ENCODE results near the gene HDAC4.
"Not testable (repeated sequence)": the region's sequence is repeated elsewhere in the genome, so short reads cannot be mapped to it uniquely, and the experiment has no call there.

HDAC4 gene

DNA sequence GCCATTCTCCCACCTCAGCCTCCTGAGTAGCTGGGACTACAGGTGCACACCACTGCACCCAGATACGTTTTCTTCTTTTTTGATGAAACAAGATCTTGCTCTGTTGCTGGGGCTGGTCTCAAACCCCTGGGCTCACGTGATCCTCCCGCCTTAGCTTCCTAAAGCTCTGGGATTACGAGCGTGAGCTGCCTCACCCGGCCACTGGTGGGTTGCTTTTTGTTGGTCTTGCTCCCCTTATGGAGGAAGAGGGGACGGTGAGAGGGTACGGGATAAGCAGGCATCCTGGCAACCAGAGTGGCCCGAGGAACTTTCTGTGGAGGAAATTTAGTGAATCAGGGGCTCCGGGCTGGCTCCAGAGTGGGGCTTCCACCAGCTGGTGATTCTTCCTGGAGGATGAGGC lies 222.3 kb downstream of the HDAC4 start:
- DNase-seq = no peak

DNA sequence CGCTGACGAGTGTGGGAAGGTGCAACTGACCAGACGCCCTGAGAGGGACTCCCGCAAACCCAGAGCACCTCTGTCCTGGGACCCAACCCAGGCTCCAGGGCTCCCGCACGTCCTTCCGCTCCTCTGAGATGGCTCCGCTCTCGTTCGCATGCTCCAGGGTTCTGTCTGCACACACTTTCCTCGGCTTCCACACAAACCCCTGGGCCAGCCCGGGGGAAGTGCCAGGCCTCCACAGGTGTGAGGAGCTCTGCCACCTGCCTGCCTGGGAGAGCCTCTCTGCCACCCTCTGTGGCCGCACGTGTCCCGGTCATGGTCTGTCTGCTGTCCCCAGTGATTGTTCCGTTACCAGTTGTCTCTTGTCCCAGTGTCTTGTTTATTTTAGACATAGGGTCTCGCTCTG lies 222.9 kb downstream of the HDAC4 start:
- DNase-seq = no peak

DNA sequence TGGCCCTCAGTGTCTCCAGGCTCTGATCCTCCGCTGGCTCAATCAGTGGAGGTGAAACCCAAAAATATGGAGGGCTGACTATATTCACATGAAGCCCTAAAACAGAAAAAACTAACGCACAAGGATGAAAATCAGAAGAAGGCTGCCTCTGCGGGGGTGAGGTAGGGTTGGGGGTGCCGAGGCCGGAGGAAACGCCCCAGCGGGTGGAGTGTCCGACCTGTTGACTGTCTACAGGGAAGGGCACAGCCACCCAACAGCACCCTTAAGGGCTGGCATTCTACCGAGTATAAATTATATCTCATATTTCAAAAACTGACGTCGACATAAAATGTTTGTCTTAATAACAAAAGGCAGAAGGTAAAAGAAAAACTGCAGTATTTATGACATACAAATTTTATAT lies 223.5 kb downstream of the HDAC4 start:
- no peak for DNase-seq

GRCh38 chr2:239176138-239176803 lies 224.5 kb downstream of the HDAC4 start:
- not testable (repeated sequence) for DNase-seq

DNA sequence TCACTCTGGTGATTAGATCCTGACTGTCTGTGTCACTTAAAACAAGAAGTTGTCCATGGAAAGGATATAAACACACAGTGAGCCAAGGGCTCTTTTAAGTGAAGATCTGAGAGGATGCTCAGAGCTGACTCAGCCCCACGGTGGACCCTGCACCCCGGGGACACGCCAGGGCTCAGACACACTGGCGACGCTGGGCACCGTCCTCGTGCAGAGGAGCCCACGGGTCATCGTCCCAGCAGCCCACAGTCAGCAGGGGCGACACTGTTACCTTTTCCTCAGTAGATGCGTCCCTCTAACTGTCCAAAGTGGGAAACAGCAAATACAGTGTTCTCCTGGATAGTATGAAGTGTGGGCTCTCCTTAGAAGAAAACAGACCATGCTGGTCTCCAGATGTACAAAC lies 225.6 kb downstream of the HDAC4 start:
- no peak for DNase-seq

GRCh38 chr2:239173301-239173700 lies 227.5 kb downstream of the HDAC4 start:
- DNase-seq = no peak

DNA sequence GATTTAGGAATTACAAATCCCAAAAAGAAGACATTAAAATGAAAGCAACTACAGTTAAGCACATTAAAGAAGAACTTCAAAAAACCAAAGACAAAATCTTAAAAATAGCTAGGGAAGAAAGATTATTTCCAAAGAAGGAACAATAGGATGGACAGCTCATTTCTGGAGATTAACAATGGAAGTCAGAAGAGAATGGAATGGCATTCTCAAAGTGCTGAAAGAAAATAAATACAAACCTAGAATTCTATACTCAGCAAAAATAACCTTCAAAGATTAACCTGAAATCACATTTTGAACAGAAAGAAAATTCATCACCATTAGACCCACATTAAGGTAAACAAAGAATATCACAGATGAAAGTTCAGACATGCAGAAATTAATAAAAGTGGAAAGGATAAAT lies 229.2 kb downstream of the HDAC4 start:
- DNase-seq = no peak

- no peak for DNase-seq
Observed at GRCh38 chr2:239169311-239170048, 231.3 kb downstream of the HDAC4 start.

DNA sequence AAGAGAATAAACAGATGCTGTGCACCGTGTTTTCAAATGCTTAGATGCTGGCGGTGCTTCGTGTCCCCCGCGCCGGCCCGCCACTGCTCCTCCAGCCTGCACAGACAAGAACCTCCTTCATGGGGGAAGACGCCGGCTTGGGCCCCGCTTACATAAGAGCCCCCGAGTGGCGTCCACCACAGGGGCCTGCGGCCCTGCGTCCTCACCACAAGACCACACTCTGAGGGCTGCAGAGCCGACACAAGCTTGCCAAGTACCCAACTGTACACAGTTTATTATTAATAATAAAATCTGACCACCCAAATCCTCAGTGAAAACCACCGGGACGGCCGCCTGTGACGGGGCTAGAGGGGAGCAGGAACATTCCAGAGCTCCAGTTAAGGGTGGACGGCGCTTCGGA lies 232.2 kb downstream of the HDAC4 start:
- no peak for DNase-seq

GRCh38 chr2:239167766-239168444 lies 232.9 kb downstream of the HDAC4 start:
- no peak for DNase-seq

DNA sequence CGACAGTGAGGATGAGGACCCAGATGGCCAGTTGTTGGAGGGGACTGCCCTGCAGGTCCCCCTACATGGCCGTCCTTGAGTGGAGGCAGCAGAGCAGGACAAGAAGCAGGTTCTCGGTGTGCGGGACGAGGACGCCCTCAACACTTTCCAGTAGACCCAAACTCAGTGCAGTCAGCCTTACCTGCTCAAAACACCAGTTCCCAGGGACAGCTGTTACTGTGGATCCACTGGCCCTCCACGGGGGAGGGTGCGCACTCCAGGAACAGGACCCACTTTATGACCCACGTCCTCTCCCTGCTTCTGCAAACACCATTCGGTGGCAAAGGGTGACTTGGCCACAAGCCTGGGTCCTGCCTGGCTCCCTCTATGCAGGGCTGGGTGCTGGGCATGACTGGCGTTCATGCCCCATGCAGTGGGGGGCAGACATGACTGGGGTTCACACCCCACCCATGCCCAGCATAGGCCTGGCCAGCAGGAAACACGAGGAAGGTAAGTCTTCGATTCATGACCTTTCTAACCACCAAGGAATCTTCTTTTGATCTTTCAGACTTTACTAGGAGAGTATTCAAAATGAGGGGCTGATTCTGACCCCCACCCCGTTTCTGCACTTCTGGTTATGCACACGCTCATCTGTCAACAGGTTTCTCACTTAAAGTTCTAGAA lies 233.7 kb downstream of the HDAC4 start:
- no peak for DNase-seq

- no peak for DNase-seq
Observed at GRCh38 chr2:239166201-239166834, 234.5 kb downstream of the HDAC4 start.

DNA sequence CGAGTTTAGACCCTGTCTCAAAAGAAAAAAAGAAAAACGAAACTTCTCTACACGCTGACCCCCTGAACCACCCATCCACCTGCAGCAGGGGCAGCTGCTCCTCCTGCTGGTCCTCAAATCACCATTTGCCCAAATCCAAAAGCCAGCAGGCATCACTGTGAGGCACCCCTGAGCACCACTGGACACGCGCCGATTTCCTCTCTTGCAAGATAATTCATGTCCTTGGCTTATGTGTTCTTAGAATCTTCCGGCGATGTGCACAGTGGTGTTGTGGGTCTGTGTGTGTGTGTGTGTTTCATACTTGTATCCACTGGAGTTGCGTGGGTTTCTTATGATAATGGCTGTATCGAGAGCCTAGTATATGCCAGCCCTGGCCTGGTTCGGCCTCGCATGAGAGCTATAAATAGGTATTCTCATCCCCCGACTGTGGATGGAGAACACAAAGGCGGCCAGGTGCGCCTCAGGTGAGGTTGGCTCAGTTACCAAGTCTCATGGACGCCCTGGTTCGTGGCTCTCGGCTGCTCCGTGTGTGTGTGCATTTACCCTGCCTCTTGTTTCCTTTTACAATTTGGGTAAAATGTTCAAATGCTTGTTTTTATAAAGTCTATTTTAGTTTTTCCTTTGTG lies 235.5 kb downstream of the HDAC4 start:
- DNase-seq = no peak

GRCh38 chr2:239164335-239164871 lies 236.4 kb downstream of the HDAC4 start:
- no peak for DNase-seq

DNA sequence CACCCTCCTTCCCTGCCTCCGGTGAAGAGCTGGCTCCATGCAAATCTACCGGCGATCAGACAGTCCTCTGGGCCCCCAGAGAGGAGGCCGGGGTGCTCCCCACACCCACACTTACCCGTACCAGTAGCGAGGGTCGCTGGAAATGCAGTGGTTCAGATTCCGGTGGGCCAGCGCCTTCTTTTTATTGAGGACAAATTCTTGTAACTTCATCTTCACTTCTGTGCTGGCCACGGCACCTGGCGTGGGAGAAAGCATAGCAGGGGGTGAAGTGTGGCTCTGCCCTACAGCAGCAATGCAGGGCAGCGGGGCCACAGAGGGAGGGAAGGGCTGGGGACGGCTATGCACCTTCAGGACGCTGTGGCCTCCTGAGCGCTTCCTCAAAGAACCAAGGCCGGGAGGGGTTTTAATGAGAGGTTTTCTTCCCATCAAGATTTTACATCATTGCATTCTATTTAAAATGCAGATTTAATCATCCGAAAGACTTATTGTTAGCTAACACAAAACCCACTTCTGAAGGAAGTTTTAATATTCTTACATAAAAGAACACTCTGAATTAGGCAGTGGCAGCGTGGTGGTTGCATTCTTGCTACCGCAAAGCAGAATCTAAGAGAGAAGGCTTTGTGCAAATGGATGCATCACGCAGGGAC lies 237.0 kb downstream of the HDAC4 start:
- no peak for DNase-seq

- DNase-seq = no peak
Observed at GRCh38 chr2:239162976-239163687, 237.7 kb downstream of the HDAC4 start.

DNA sequence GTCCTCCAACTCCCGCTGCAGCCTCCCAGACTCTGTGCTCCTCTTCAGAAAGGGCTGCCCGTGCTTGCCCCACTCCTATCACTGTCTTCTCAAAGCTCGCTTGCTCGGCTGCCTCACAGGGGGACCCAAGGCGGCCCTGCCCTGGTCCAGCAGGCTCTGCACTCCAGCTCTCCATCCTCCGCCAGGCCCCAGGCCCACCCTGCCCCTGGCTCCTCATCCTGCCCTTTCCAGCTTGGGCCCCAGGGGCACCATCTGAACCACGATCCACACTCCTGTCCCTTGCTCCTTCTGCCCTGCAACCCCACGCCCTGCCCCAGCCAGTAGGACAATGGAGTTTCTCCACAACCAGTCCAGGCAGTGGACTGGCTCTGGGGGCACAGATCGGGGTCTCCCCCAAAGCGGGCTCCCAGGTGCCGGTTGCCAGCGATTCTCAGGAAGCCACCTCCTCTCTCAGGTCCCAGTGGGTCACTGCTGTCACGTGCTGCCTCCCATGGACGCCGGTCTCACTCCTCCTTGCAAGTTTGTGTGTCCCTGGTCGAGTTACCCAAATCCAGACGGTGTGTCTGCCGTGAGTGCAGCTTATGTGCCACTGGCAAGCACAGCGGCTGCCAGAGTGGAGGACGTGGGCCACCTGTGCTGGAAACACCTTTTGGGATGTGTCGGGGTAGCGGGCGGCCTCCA lies 238.5 kb downstream of the HDAC4 start:
- DNase-seq = no peak

DNA sequence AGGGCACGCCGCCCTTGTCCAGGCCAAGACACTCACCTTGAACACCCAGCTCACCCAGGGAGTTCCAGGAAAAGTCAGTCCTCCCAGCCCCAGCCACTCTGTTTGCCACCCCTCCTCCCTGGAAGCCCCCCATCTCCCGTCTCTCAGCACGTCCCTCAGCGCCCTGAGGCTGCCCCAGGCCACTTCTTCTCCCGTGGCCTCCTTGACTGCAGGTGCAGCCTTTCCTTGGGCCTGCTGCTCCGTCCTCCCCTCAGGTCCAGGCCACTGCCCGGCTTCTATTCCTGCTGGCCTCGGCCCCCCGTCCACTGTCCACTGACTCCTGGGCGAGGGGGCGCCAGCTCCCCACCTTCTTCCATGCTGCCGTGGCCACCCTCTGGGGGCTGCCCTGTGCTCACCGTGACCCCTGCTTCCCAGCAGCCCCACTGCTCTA lies 239.1 kb downstream of the HDAC4 start:
- DNase-seq = no peak

GRCh38 chr2:239160226-239161143 lies 240.3 kb downstream of the HDAC4 start:
- no peak for DNase-seq
